Measurements from ENCODE around the gene ORMDL1.

GRCh38 chr2:189803431-189803830 lies 19.3 kb upstream of the ORMDL1 start:
- no peak for TF ChIP-seq YY1 (IDR thresholded peaks at IDR 0.05; ENCODE audit: insufficient read depth, insufficient read length)
- no peak for TF ChIP-seq ZNF274 (IDR thresholded peaks at IDR 0.05; ENCODE audit: low read depth, low read length)
- no peak for TF ChIP-seq SUZ12 (IDR thresholded peaks at IDR 0.05; ENCODE audit: extremely low read depth, insufficient read depth, insufficient read length)

All from NT2/D1 (cell line).